GM18520 (cell line): Measurements from ENCODE around the gene PPARGC1A.

Experiments
- ATAC-seq: cut with Tn5 transposase; IDR thresholded peaks from one replicate; pipeline ENCODE4 v1.9.1; 2021; ENCODE audit not compliant: unreplicated experiment

PPARGC1A gene

DNA sequence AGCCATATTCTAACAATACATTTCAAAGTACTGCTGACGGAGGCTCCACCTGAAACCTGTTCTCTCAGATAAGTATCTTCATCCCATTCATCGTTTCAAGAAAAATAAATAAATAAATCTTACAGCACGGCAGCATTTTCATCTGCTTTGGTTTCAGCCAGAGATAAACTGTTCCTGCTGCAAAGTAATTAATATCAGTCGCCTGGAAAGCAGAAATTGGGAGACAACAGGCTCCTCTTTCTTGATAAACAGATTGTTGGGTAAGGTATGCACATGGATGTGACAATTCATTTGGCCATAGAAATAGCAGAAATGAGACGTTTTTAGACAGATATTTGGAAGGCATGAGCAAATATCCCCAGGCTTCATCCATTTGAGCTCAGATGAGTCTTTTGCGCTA is 110.4 kb downstream of the PPARGC1A start:
- ATAC-seq, result no peak

DNA sequence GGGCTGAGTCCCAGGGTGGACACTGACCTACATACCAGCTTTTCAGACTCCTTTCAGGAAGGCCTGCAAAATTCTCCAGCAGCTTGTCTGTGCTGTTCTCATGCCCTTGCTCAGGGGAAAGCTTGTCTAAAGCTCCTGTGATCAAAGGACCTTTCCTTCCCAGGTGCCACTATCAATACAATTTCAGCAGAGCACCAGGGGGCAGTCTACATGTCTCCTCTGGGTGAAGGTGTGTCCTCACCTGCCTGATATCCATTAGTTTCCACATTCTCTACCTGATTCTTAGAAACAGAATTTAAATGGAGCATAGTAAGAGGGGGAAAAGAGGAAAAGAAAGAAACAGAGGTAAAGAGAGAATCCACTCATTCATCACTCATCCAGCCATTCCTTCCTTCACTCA is 114.2 kb downstream of the PPARGC1A start:
- ATAC-seq, result no peak

DNA sequence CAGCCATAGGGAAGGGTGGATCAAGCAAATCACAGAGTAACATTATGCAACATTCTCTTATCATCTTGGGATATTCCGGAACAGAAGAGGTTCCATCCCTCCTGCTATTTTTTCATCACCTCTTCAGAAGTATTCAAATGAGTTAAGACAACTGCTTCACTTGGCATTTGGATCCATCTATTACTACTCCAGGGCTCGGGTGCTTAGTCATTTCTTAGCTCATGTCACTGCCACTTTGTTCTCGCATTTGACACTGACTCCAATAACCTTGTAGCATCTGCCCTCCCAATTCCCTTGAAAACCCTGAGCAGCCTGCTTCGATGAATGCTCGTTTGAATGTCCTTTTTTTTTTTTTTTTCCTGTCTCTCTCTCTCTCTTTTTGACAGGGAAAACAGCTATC is 114.9 kb downstream of the PPARGC1A start:
- no peak for ATAC-seq

DNA sequence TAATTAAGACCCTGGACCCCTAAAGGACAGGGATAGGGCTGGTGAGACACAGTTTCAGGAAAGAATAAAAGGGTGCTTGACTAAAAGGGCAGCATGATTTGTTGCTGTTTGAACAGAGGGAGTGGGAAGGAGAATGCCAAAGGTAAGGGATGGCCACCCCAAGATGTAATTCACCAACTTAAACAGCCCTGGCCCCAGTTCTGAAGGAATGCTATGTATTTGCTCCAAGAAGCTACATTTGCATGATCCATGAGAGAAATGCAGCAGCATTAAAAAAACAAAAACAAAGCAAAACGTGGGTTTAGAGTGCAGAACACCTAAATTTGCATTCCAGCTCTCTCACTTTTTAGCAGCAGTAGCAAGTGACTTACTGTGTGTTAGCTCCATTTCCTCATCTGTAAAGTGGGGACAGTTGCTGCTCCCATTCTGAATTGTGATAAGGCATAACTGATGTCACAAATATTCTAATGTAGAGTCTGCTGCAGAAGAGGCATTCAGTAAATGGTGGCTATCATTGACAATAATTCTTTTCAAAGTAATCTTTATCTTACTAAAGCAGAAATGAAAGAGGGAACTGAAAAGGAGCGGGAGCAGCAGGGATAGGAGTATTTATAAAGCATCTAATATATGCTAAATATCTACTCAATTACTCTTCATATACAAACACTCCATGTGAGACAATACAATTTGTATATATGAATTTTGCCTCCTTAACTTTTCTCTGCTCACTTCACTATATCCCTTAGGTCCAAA is 115.8 kb downstream of the PPARGC1A start:
- no peak for ATAC-seq

DNA sequence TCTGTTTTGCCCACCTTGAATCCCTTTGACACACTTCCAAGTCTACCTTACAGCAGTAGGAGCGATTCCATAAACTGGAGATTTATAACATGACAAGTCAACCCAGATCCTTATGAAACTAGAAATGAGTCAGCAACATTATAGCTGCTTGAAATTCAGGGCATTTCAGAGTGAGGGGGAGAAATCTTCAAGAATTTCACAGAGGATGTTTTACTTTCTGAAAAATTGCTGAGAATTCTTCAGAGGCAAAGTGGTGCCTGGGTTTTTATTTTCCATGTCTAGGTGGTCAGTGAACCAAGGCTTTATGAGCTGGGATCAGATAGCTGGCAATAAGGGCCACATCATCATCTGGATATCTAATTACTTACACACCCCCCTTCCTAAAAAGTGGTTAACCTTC is 119.8 kb downstream of the PPARGC1A start:
- ATAC-seq, result no peak

DNA sequence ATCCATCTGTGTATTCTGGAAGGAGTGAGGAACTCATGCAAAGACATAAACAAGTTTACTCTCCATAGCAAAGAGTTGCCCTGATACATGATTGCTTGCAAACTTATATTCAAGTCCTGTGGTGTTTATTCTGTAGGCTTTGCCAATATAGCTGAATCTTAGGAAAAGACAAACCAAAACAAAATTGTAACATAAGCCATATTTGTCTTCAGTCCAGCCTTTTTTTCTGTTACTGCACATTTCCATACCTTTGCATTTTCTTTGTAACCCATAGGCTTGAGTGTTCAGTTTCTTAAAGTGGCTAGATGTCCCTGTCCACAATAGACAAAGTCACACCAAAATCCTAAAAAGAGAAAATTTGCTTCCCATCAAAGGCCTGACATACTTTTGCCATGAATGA is 120.4 kb downstream of the PPARGC1A start:
- ATAC-seq, result no peak

DNA sequence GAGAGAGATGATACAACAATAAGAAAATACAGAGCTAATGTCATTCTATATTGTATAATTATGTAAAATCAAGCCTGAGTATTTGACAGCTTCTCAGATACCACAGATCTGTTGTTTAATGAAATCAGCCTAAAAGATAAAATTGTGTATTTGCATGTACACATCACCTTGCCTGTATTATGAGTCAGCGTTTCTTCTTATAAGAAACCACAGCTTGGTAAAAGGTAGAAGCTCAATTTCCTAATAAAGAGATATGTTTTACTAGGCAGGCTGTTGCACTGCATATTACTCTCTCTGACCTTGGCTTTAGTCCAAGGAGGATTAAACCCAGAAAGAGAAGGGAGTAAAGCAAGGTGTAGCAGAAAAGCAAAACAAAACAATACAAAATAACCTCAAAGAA is 121.3 kb downstream of the PPARGC1A start:
- no peak for ATAC-seq

DNA sequence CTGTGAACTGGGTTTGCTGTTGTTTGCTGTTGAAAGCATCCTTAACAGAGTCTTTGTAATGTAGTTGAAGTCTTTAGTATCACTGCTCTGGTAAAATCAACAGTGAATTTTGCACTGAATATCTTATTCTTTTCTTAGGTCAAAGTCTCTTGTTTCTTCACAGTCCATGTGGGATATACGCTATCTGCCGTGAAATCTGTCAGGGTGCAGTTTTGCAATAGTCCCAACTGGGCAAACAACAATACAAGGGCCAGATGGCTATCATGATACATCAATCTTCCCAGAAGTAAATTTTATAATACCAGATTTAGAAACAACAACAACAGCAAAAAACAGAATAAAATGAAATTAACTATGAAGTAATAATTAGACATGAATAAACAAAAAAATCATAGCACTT is 123.5 kb downstream of the PPARGC1A start:
- no peak for ATAC-seq

DNA sequence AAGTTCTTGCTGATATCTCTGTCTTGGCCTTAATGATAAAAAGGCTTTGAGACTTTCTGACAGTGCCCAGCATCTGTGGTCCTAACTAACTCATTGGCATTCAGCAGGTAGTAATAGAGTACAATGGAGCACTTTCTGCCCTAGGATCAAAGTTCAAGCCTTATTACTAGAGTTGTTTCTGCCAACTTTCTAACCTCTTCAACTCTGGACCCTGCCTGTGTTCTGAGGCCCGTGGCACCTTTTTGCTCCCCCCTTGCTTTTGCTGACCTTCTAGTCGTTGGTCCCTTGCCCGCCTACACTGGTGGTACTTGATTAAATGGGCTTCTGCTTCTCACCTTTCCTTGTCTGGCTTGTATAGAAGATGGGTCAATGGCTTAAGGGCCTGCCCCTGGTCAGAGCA is 126.3 kb downstream of the PPARGC1A start:
- no peak for ATAC-seq

DNA sequence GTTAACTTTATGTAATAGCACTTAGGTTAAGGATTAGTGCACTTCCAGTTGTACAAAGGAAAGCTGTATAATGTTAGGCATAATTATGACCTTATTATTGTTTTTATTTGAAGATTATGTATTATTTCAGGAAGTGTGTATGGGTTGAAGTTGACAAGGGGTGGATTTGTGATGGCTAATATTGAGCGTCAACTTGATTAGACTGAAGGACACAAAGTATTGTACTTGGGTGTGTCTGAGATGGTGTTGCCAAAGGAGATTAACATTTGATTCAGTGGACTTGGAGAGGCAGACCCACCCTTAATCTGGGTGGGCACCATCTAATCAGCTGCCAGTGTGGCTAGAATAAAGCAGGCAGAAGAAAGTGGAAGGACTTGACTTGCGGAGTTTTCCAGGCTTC is 127.3 kb downstream of the PPARGC1A start:
- ATAC-seq, result no peak

DNA sequence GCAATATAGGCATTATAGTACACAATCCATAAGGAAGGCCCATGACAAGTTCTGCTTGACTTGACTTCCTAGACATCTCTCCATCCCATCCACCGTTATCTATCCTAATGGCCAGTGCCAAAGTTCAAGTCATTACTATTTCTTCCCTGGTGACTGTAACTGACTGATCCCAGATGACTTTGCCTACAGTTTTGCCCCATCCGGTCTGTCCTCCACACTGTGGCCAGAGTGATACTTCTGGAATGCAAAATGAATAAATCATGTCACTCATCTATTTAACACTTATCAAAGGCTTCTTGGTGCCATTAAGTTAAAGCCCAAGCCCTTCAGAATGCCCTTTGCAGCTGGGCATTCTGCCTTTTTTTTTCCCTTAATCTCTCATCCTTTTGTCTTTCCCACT is 130.8 kb downstream of the PPARGC1A start:
- no peak for ATAC-seq

DNA sequence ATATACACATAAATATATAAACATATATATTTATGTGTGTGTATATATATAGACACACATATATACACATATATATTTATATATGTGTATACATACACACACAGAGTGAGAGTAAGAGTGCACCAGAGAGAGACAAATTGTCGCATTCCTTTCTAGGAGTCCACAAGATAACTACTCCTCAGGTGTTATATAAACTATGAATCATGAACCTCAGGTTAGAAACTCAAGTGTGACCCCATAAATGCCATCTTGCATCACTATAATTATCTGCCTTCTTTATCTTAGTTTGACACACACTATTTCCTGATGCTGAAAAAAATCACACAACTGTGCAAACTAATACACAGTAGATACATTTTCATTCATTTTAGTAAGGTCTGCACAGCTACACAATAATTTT is 135.2 kb downstream of the PPARGC1A start:
- no peak for ATAC-seq

DNA sequence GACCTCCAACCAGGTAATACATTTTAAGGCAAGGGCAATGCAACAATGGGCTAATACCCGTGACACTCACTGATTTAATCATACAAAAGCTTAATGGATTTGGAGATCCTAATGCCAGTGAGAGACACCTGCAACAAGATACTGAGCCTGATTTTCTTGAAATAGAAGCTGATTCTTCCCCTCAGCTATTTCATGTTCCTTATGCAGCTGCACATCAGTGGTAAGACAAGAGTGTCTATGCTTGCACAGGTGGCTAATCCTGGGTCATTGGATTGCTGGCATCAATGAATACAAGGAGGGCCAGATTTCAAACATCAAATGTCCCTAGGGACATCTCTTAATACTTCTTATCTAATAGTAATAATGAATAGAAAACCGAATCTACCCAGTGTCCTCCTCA is 139.7 kb downstream of the PPARGC1A start:
- no peak for ATAC-seq

DNA sequence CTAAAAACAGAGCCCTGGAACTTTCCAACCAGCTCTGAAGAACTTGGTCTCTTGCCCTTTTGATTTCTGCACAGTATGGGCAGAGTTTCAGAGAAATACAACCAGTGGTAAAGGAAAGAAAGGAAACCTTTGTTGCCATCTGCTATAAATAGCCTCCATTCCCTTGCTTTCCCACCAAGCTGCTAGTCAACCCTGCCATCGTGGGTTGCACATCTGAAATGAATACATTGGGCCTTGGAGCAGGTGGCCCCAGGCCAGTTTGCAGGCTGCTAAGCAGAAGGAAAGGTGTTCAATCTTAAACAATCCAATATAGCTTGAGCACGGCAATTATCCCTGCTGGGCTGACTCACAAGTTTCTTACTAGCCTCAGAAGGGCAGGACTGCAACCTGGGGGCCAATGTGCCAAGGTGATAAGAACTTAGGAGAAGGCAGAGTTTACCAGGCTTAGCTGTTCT is 142.5 kb downstream of the PPARGC1A start:
- no peak for ATAC-seq

DNA sequence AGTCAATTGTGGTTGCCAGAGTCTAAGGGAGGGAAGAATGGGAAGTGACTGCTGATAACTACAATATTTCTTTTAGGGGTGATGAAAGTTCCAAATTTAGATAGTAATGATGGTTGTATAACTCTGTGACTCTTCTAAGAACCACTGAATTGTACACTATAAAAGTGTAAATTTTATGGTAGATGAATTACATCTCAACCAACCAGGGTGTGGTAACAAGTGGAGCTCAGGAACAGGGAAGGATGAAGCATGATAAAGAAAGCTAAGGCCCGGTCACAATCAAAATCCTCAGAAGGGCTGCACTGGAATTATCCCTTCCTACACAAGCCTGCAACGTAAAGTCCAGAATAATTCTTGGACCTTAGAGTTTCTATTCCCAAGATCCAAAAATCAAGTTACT is 143.2 kb downstream of the PPARGC1A start:
- ATAC-seq, result no peak

DNA sequence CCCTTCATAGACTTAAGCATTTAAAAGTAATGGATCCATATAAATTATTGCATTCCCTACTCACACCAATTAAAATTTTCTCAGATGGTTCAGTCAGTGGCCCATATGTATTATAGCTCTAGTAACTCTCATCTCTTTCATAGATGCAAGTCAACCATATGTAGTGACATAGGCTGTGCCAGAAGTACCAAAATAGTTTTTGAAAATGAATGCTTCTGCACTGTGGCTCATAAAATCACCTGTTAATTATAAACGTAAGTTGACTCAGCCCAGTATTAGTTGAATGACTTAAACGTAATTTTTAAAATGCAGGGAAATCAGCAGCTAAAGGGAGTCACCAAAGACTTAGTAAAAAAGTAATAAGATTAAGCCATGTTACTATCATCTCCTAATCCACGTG is 143.8 kb downstream of the PPARGC1A start:
- ATAC-seq, result no peak

DNA sequence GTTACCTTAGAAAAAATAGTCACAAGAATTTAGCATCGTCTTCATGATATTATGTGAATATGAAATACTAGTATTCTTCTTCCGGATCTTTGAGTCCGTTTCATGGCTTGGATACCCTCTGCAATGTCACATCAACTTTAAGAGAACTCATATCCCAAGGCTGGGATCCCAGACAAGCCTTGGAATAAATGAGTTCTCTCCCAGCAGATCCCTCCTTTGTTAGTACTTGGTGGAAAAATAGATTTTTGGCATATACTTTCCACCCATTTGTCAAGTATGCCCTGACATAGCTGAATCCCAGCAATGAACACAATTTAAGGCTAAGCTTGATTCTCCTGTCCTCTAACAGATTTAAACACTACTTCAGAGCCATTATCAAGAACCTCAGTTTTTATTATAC is 144.5 kb downstream of the PPARGC1A start:
- no peak for ATAC-seq
